ENCODE results near the gene ATP6V0A1.

- TF ChIP-seq CTCF (IDR thresholded peaks at IDR 0.05; ENCODE audit: insufficient read depth, low read length): no peak
- no peak for TF ChIP-seq REST (IDR thresholded peaks at IDR 0.05; ENCODE audit: insufficient replicate concordance, low read depth)
- TF ChIP-seq POLR2AphosphoS5 (IDR thresholded peaks at IDR 0.05; ENCODE audit: low read depth): no peak
- no peak for TF ChIP-seq GABPA (IDR thresholded peaks at IDR 0.05; ENCODE audit: low read depth)
Measured at GRCh38 chr17:42518046-42518754, 59.5 kb downstream of the ATP6V0A1 start.
